Measurements from ENCODE around the gene PHF10.

The PHF10 gene

GRCh38 chr6:169678342-169678741 is 46.0 kb downstream of the PHF10 start:
- DNase-seq: no peak

DNA sequence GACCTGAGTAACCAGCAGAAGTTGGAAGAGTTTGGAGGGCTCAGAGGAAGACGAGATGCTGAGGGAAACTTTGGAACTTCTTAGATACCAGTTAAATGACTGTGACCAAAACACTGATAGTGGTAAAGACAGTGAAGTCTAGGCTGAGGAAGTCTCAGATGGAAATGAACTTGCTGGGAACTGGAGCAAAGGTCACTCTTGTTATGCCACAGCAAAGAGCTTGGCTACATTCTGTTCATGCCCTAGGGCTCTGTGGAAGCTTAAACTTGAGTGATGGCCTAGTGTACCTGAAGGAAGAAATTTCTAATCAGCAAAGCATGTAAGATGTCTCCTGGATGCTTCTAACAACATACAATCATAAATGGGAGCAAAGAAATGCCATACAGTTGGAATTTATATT is 47.2 kb downstream of the PHF10 start:
- DNase-seq: no peak

- no peak for DNase-seq
These were observed 49.3 kb downstream of the PHF10 start for GRCh38 chr6:169675011-169675410.

- no peak for DNase-seq
These were observed 52.7 kb downstream of the PHF10 start for GRCh38 chr6:169671563-169671962.

- no peak for DNase-seq
These were observed 54.4 kb downstream of the PHF10 start for GRCh38 chr6:169669889-169670288.

- peak in 4 of 56 donors; percentile 17 to 27 (median 23) for DNase-seq
These were observed 55.2 kb downstream of the PHF10 start for GRCh38 chr6:169669147-169669546.

DNA sequence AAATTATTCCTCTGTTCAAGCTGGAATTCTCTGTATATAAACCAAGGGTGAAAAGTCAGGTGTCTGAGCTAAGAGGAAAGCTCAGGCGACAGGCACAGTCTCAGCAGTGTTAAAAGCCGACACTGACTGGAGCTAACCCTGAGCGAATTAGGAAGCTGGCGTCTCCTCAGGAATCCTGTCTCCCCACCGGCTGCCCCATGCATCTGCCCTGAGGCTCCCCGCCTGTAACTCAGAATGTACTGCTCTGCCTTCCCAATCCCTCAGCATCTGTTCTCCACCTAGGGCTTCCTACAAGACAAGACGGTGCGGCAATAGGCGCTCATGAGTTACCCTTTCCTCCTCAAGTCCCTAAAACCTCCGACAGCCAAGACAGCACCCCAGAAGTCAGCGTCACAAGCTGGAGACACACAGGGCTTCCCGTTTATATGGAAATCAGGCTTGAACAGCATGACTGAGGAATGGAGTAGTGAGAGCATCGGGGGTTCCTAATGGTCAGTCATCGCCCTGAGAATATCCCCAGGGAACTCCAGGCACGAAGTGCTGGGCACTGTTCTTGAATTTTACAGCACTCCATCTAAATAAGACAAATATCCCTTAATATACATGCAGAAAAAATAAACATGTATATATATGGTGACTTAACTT is 56.0 kb downstream of the PHF10 start:
- no peak for DNase-seq

DNA sequence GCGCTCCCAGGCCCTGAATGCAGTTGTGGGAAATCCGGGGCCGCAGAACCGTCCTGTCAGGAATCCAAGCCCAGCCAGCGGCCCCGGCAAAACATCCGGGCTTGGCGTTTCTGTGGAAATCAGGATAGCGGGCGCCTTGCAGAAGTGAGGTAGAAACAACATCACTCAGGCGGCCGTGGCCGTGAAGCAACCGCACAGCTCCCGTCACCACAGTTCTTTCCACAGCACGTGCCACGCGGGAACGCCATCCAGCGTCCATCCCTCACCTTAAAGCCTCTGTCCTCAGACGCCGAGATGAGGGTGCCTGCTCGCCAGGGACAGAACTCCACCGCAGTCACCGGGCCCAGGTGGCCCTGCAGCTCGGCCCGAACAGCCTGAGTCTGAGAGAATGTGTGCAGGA is 56.6 kb downstream of the PHF10 start:
- no peak for DNase-seq

DNA sequence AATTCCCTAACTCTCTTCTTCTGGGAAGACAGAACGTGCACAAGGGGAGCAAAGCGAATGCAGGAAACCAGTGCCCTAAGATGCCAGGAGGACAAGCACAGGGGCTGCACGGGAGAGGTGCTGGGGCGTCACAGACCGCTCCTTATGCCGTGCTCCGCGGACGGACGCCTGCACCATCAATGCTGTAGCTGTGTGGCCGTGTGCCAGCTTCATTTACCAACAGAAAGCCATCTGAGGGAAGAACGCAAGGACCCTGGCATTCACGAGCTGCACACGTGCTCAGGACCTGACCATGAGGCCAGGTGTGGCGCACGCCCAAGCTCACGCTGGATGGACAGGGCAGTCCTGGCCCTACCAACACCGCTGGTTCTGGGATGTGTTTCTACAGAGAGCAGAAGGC is 57.9 kb downstream of the PHF10 start:
- no peak for DNase-seq

DNA sequence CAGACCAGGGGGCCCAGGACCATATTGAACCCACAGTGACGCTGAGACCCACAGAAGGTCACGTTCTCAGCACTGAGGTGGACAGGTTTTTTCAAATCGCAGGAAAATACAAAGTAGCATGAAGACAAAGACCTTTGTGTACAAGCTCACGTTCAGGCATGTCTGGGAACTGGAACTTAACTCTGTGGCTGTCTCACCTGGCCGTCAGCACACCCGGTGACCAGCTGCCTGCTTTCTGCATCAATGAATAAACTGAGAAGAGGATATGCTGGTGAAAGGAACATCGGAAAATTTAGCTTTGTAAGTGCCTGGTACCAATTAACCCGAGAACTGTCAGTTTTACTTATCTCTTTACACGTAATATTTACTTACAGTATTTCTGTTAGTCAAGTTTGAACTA is 59.0 kb downstream of the PHF10 start:
- DNase-seq: no peak

- DNase-seq: no peak
These were observed 60.1 kb downstream of the PHF10 start for GRCh38 chr6:169664227-169664626.

- no peak for DNase-seq
These were observed 60.8 kb downstream of the PHF10 start for GRCh38 chr6:169663468-169663867.

DNA sequence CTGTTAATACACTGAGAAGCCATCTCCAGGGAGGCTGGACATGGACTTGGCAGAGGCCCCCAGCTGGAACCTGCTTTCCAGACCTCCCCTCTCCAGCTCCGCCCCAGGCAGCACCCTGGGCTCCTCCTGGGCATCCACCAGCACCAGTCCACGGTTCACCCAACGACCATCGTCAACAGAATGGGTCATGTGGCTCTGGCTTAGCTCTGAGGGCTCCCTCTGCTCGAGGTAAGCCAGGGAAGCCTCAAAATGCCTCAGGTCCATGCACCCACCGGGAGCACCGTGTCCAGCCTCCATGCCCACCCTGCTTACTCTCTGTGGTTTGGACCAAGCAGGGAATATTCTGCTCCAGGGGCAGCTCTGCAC is 62.9 kb downstream of the PHF10 start:
- no peak for DNase-seq

DNA sequence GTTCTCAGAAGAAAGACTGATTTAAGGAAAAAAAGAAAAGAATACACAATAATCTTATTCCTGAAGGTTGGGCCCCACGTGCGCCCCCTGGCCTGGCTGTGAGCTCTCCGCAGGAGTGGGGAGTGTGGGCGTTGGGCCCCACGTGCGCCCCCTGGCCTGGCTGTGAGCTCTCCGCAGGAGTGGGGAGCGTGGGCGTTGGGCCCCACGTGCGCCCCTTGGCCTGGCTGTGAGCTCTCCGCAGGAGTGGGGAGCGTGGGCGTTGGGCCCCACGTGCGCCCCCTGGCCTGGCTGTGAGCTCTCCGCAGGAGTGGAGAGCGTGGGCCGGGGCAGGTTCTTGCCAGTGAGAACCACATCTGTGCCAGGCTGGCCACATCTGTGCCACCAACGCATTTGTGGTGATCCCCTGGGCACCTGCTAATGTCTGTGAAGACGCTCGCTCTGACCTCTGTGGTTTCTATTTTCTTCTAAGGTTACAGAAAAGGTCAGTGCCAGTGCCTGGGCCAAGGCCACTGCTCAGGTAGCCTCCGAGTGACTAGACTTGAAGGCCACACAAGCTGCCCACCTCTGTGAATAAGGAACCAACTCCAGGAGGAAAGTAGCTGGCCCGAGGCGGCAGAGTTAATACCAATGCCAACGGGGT is 63.4 kb downstream of the PHF10 start:
- no peak for DNase-seq

GRCh38 chr6:169659820-169660610 is 64.3 kb downstream of the PHF10 start:
- DNase-seq: no peak

GRCh38 chr6:169657284-169657610 is 67.1 kb downstream of the PHF10 start:
- DNase-seq: no peak

- no peak for DNase-seq
These were observed 67.6 kb downstream of the PHF10 start for GRCh38 chr6:169656546-169657283.

DNA sequence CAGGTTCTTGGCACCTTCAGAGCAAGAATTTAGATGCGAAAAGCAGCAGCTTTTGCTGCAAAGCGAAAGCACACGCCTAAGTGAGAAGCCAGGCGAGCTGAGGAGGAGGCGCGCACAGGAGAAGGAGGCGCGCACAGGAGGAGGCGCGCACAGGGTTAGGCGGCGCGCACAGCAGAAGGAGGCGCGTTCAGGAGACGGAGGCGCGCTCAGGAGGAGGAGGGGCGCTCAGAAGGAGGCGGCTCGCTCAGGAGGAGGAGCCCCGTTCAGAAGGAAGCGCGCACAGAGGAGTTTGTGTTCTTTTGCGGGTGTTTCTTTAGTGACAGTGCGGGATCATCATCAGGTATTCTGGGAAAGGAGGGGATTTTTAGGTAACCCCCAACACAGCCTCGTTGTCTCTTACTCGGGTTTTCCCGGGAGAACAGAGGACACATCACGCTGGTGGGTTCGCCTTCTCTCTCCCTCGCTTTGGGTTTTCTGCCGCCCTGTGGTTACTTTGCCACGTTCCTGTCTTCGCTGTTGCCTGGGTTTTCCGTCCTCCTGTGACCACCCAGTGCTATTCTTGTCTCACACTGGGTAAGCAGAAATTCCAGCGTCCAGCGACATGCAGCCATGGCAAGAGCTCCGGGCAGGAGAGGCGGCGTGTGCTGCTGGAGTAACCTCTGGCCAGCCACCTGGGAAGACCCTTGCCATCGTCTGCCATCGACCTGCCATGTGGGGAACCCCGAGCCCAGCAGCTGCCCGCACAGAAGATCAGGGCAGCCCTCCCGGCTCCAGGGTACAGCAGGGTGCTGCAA is 69.5 kb downstream of the PHF10 start:
- DNase-seq: peak in 44 of 56 donors; percentile 4 to 79 (median 50)

Measured in nucleus accumbens (tissue), 56 donors.